B cell (primary cell): ENCODE data around the gene UBE2E3. TPM values are rescaled to one million over a fixed set of nuclear protein-coding genes. Genes with fewer than 3 reads are reported as not detected.

Source experiments
- ATAC-seq: fragments of 200-7000 bp; cut with Tn5 transposase; one replicate; pipeline ENCODE4 v1.10.0; 2021; ENCODE audit warnings: low read depth, mild to moderate bottlenecking, moderate number of reproducible peaks, moderate library complexity
- CTCF ChIA-PET: fragments of 350-600 bp; sonication (Branson Sonifier 250); formaldehyde crosslinking; loops from one replicate; lab custom pipeline; 2021; ENCODE audit warnings: antibody characterized with exemption, inconsistent platforms; lab: Charles Lee
- POLR2A ChIA-PET: fragments of 350-600 bp; sonication (Branson Sonifier 250); formaldehyde crosslinking; loops from one replicate; lab custom pipeline; 2021; ENCODE audit warnings: antibody characterized with exemption; lab: Charles Lee
- DNase-seq: peaks from one replicate; pipeline ENCODE4 v3.0.0; 2013
- H2AFZ ChIP-seq: 2 replicates; pipeline ENCODE4 v1.6.1; 2012; ENCODE audit warnings: mild to moderate bottlenecking, low read depth, low read length; ENCODE audit not compliant: insufficient read depth, poor library complexity, severe bottlenecking
- H3K27ac ChIP-seq, 2 donors: 1 replicate in 1 of 2; 2 replicates in 1 of 2; pipeline ENCODE4 v1.5.1; 2012 to 2013; ENCODE audit warnings: low read length in 2 of 2, mild to moderate bottlenecking in 2 of 2, moderate library complexity in 1 of 2
- H3K27me3 ChIP-seq, 4 experiments: fragments of 200-600 bp in 1 of 4; sonication (generic) in 1 of 4; replicated peaks in 1 of 4; 1 replicate in 2 of 4; 2 replicates in 2 of 4; pipeline versions ENCODE4 v1.6.1 to v1.7.0; 2013 to 2016; ENCODE audit warnings: low read length in 3 of 4, mild to moderate bottlenecking in 2 of 4, mixed read lengths in 1 of 4, moderate library complexity in 1 of 4; ENCODE audit not compliant: insufficient read depth in 4 of 4, control insufficient read depth in 3 of 4; ENCODE audit errors: control extremely low read depth in 1 of 4
- H3K36me3 ChIP-seq, 2 experiments: replicated peaks in 1 of 2; 1 replicate in 1 of 2; 2 replicates in 1 of 2; pipeline versions ENCODE4 v1.6.1 to v1.7.1; 2013; ENCODE audit warnings: low read length in 1 of 2; ENCODE audit not compliant: insufficient read depth in 2 of 2, control insufficient read depth in 1 of 2; ENCODE audit errors: control extremely low read depth in 1 of 2, extremely low read depth in 1 of 2
- H3K4me1 ChIP-seq, 2 donors: fragments of 200-600 bp in 1 of 2; sonication (generic) in 1 of 2; 1 replicate in 1 of 2; 2 replicates in 1 of 2; pipeline versions ENCODE4 v1.5.1 to v1.6.1; 2013 to 2017; ENCODE audit warnings: low read length in 2 of 2; ENCODE audit not compliant: control insufficient read depth in 2 of 2, insufficient read depth in 2 of 2
- H3K4me2 ChIP-seq: replicated peaks from 2 replicates; pipeline ENCODE3; 2012; ENCODE audit warnings: mild to moderate bottlenecking, low read depth, low read length; ENCODE audit not compliant: poor library complexity, severe bottlenecking
- H3K4me3 ChIP-seq, 5 experiments: fragments of 200-600 bp in 1 of 5; sonication (generic) in 1 of 5; 1 replicate in 3 of 5; 2 replicates in 2 of 5; pipeline versions ENCODE4 v1.5.1 to v1.7.0; 2011 to 2016; ENCODE audit warnings: low read length in 4 of 5, mild to moderate bottlenecking in 4 of 5, low read depth in 2 of 5, control low read depth in 1 of 5, moderate library complexity in 1 of 5; ENCODE audit not compliant: insufficient read depth in 1 of 5; ENCODE audit errors: control extremely low read depth in 1 of 5, extremely low read depth in 1 of 5
- H3K79me2 ChIP-seq: fragments of 200-600 bp; sonication (generic); one replicate; pipeline ENCODE4 v1.6.0; 2016; ENCODE audit warnings: low read length; ENCODE audit not compliant: control insufficient read depth, insufficient read depth
- H3K9ac ChIP-seq: fragments of 200-600 bp; sonication (generic); 2 replicates; pipeline ENCODE4 v1.6.1; 2017; ENCODE audit warnings: mild to moderate bottlenecking, low read length, moderate library complexity
- H3K9me3 ChIP-seq, 3 donors: one replicate each; pipeline versions ENCODE4 v1.6.1 to v1.7.1; 2013; ENCODE audit warnings: low read length in 2 of 3; ENCODE audit not compliant: control insufficient read depth in 2 of 3, insufficient read depth in 1 of 3; ENCODE audit errors: control extremely low read depth in 1 of 3
- H4K20me1 ChIP-seq: 2 replicates; pipeline ENCODE4 v1.6.0; 2012; ENCODE audit warnings: mild to moderate bottlenecking, low read length; ENCODE audit not compliant: insufficient read depth, control insufficient read depth, poor library complexity, severe bottlenecking
- H3K27ac Mint-ChIP-seq: one replicate; pipeline ENCODE4 v1.8.0; 2021; ENCODE audit warnings: mixed read lengths
- H3K27me3 Mint-ChIP-seq: one replicate; pipeline ENCODE4 v1.8.0; 2021; ENCODE audit warnings: mixed read lengths
- H3K4me1 Mint-ChIP-seq: one replicate; pipeline ENCODE4 v1.8.0; 2021; ENCODE audit warnings: mixed read lengths
- H3K4me3 Mint-ChIP-seq: one replicate; pipeline ENCODE4 v1.8.0; 2021; ENCODE audit warnings: mixed read lengths
- H3K9me3 Mint-ChIP-seq: one replicate; pipeline ENCODE4 v1.8.0; 2022; ENCODE audit warnings: mixed read lengths; ENCODE audit not compliant: insufficient read depth
- CTCF ChIP-seq: fragments of 200-600 bp; IDR thresholded peaks from one replicate; pipeline ENCODE4 v1.8.0; 2022; ENCODE audit warnings: antibody characterized with exemption, mild to moderate bottlenecking
- EZH2 ChIP-seq: IDR thresholded peaks from 2 replicates; pipeline ENCODE4 v1.6.1; 2012; ENCODE audit warnings: borderline replicate concordance, low read depth, mild to moderate bottlenecking, moderate library complexity, low read length; ENCODE audit not compliant: insufficient read depth, poor library complexity, severe bottlenecking
- WGBS: methylation state at CpG from one replicate; pipeline ENCODE4 v1.1.5; 2013; ENCODE audit warnings: missing lambda C conversion rate; ENCODE audit not compliant: insufficient coverage; 5-methylcytosine and 5-hydroxymethylcytosine counted together
- intact Hi-C: fragments of 100-400 bp; cut with micrococcal nuclease; formaldehyde crosslinking; loops from one replicate; pipeline ENCODE4 v1.10.0; 2022
- polyA plus RNA-seq: library from polyadenylated mRNA; depleted of rRNA; stranded (reverse); fragments of >200 nt; gene quantifications from 2 replicates; pipeline ENCODE4 v1.2.3, GENCODE V29; 2012
- total RNA-seq, 2 donors: library from RNA; stranded (reverse); fragments of 120-200 nt in 1 of 2; gene quantifications; 1 replicate in 1 of 2; 2 replicates in 1 of 2; pipeline versions ENCODE4 v1.2.3 to v1.2.4, GENCODE V29; 2013 to 2022

Gene UBE2E3
- total and polyA plus RNA-seq, 2 donors (not counting 1 experiment from before 2014, with no cell fraction given): 26.7 to 31.6 TPM

GRCh38 chr2:181095486-181095885 is 115.1 kb downstream of the UBE2E3 start:
- H3K27ac ChIP-seq: no peak overlapping the region
- 40% methylated on average over 1 of the region's 2 CpGs for WGBS
- H3K4me2 ChIP-seq: no peak overlapping the region
- no peak overlapping the region for H2AFZ ChIP-seq
- DNase-seq (no peak), ATAC-seq (no peak)
- Mint-ChIP-seq H3K4me3 (no peak overlapping the region), H3K4me1 (no peaks in the 10 kb centered on the region), H3K9me3 (peaks cover 13% of the 10 kb centered on the region), H3K27ac (no peak overlapping the region), H3K27me3 (no peaks in the 10 kb centered on the region)
- ChIA-PET CTCF (interaction anchor here (1.0 to 1.1 kb wide), 2 partner anchors 9 to 104 kb away, joined by 3 read pairs; no protein-coding TSS in a partner anchor), POLR2A (no interaction called here)
- H3K9ac ChIP-seq: no peak overlapping the region
- no peaks in the 10 kb centered on the region for H3K4me1 ChIP-seq
- H4K20me1 ChIP-seq: no peaks in the 10 kb centered on the region
- no peak overlapping the region for H3K4me3 ChIP-seq
- intact Hi-C loops: no loop called here
- no peak for TF ChIP-seq CTCF
- no peak for TF ChIP-seq EZH2
- H3K9me3 ChIP-seq: no peaks in the 10 kb centered on the region
- H3K36me3 ChIP-seq: no peaks in the 10 kb centered on the region
- H3K79me2 ChIP-seq: no peaks in the 10 kb centered on the region
- no peaks in the 10 kb centered on the region for H3K27me3 ChIP-seq

- CTCF ChIA-PET: interaction anchor here (0.8 to 7.5 kb wide), 11 partner anchors 8 to 612 kb away, joined by 3 to 96 read pairs (median 5); partner anchors contain the start of gene ITGA4
- Mint-ChIP-seq H3K4me3 (no peak overlapping the region), H3K27ac (no peak overlapping the region), H3K27me3 (no peaks in the 10 kb centered on the region), H3K4me1 (peaks cover 2% of the 10 kb centered on the region), H3K9me3 (no peaks in the 10 kb centered on the region)
- Histone ChIP-seq H3K27me3 (no peaks in the 10 kb centered on the region), H3K4me3 (no peak overlapping the region), H3K4me1 (no peaks in the 10 kb centered on the region), H3K36me3 (no peaks in the 10 kb centered on the region), H4K20me1 (no peaks in the 10 kb centered on the region), H3K27ac (no peak overlapping the region), H3K9ac (no peak overlapping the region), H2AFZ (no peak overlapping the region), H3K4me2 (no peak overlapping the region), H3K79me2 (no peaks in the 10 kb centered on the region), H3K9me3 (no peaks in the 10 kb centered on the region)
- ATAC-seq (no peak), DNase-seq (no peak)
- POLR2A ChIA-PET: no interaction called here
- TF ChIP-seq CTCF (no peak), EZH2 (no peak)
- intact Hi-C loops: loop anchor here (1.0 to 5.0 kb wide), 4 partner anchors 354 to 974 kb away; partner anchors contain the start of gene ITGA4
These were observed 123.3 kb downstream of the UBE2E3 start for GRCh38 chr2:181103659-181104058.
